ENCODE data around the gene SH3BP5L. TPM values are rescaled to one million over a fixed set of nuclear protein-coding genes. Genes with fewer than 3 reads are reported as not detected.

Gene SH3BP5L
- total and polyA plus RNA-seq, 10 of the 15 experiments (the other 5 are each of a cell fraction or from before 2014, with no cell fraction given), result 1.1 to 22.8 (median 10.9) TPM

DNA sequence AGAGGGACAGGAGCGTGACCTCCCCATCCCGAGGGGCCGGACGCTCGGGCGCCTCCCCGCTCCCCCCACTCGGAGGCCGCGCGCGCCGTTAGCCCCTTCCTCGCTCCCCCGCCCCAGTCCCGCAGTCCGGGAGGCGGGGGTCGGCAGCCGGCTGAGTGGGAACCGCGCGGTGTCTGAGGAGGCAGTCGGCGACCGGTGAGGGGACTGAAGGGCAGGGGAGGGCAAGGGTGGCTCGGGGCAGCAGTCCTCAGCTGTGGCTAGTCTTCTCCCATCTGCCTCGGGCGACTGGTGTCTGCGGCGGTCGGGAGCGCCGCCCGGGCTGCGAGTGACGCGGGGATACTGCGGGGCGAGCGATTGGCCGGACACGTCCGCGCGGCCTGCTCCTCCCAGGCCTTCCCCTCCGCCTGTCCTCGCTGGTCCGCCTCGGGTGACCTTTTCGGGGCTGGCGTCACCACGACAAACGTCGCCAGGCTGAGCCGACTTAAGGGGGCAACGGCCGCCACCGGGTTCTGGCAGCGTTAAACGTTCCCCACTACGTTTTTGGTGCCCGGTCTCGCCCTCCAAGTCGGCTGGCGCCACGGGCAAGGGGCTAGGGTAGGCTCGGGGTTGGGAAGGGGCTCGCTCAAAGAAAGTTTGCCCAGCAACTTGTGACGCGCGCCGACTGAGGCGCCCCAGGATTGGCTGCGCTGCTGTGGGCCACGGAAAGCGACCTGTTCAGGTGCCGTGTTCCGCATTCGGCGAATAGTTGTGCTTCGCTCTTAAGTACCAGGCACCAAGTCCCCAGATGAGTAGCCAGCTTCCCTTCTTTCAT lies 12.8 kb upstream of the SH3BP5L start (continued):
- TF ChIP-seq, protein P1, sequence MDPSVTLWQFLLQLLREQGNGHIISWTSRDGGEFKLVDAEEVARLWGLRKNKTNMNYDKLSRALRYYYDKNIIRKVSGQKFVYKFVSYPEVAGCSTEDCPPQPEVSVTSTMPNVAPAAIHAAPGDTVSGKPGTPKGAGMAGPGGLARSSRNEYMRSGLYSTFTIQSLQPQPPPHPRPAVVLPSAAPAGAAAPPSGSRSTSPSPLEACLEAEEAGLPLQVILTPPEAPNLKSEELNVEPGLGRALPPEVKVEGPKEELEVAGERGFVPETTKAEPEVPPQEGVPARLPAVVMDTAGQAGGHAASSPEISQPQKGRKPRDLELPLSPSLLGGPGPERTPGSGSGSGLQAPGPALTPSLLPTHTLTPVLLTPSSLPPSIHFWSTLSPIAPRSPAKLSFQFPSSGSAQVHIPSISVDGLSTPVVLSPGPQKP (IDR thresholded peaks at IDR 0.05; ENCODE audit: low read depth, low read length), result no peak
- TF ChIP-seq NRF1 (conservative IDR thresholded peaks at IDR 0.05; ENCODE audit: low read depth, low read length), result no peak
- TF ChIP-seq, protein P2, sequence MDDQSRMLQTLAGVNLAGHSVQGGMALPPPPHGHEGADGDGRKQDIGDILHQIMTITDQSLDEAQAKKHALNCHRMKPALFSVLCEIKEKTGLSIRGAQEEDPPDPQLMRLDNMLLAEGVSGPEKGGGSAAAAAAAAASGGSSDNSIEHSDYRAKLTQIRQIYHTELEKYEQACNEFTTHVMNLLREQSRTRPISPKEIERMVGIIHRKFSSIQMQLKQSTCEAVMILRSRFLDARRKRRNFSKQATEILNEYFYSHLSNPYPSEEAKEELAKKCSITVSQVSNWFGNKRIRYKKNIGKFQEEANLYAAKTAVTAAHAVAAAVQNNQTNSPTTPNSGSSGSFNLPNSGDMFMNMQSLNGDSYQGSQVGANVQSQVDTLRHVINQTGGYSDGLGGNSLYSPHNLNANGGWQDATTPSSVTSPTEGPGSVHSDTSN (IDR thresholded peaks at IDR 0.05; ENCODE audit: insufficient replicate concordance, low read depth, low read length), result peak; percentile 25
- no peak for TF ChIP-seq EED (IDR thresholded peaks at IDR 0.05; ENCODE audit: low read depth)
- peak; percentile 60 for TF ChIP-seq POLR2AphosphoS2 (IDR thresholded peaks at IDR 0.05; ENCODE audit: low read depth, low read length)
- 0 out of 2 replicates have a peak, but pooled peaks have one; percentile 14 for TF ChIP-seq JUND (IDR thresholded peaks at IDR 0.05; ENCODE audit: low read depth, low read length)
- TF ChIP-seq BHLHE40 (IDR thresholded peaks at IDR 0.05; ENCODE audit: borderline replicate concordance in 1 of 2, low read depth in 2 of 2, low read length in 1 of 2), result peak; percentile 70 to 76
- TF ChIP-seq SMARCA5 (IDR thresholded peaks at IDR 0.05), result peak; percentile 92
- no peak for TF ChIP-seq ZNF217 (IDR thresholded peaks at IDR 0.05)
- TF ChIP-seq EZH2 (IDR thresholded peaks at IDR 0.05; ENCODE audit: borderline replicate concordance, control insufficient read depth, low read depth, low read length), result no peak
- TF ChIP-seq RBBP5 (conservative IDR thresholded peaks at IDR 0.05), result no peak
- no peak for TF ChIP-seq WRNIP1 (IDR thresholded peaks at IDR 0.05; ENCODE audit: borderline replicate concordance, low read depth, low read length)
- TF ChIP-seq SMAD1 (IDR thresholded peaks at IDR 0.05; ENCODE audit: low read depth, partially characterized antibody), result no peak
- TF ChIP-seq, protein P3, sequence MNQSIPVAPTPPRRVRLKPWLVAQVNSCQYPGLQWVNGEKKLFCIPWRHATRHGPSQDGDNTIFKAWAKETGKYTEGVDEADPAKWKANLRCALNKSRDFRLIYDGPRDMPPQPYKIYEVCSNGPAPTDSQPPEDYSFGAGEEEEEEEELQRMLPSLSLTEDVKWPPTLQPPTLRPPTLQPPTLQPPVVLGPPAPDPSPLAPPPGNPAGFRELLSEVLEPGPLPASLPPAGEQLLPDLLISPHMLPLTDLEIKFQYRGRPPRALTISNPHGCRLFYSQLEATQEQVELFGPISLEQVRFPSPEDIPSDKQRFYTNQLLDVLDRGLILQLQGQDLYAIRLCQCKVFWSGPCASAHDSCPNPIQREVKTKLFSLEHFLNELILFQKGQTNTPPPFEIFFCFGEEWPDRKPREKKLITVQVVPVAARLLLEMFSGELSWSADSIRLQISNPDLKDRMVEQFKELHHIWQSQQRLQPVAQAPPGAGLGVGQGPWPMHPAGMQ (IDR thresholded peaks at IDR 0.05; ENCODE audit: borderline replicate concordance), result no peak
- TF ChIP-seq SMAD5 (IDR thresholded peaks at IDR 0.05; ENCODE audit: low read depth), result peak; percentile 70; the same call in 1 of the 2 replicates
- TF ChIP-seq, protein P4, sequence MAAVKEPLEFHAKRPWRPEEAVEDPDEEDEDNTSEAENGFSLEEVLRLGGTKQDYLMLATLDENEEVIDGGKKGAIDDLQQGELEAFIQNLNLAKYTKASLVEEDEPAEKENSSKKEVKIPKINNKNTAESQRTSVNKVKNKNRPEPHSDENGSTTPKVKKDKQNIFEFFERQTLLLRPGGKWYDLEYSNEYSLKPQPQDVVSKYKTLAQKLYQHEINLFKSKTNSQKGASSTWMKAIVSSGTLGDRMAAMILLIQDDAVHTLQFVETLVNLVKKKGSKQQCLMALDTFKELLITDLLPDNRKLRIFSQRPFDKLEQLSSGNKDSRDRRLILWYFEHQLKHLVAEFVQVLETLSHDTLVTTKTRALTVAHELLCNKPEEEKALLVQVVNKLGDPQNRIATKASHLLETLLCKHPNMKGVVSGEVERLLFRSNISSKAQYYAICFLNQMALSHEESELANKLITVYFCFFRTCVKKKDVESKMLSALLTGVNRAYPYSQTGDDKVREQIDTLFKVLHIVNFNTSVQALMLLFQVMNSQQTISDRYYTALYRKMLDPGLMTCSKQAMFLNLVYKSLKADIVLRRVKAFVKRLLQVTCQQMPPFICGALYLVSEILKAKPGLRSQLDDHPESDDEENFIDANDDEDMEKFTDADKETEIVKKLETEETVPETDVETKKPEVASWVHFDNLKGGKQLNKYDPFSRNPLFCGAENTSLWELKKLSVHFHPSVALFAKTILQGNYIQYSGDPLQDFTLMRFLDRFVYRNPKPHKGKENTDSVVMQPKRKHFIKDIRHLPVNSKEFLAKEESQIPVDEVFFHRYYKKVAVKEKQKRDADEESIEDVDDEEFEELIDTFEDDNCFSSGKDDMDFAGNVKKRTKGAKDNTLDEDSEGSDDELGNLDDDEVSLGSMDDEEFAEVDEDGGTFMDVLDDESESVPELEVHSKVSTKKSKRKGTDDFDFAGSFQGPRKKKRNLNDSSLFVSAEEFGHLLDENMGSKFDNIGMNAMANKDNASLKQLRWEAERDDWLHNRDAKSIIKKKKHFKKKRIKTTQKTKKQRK (IDR thresholded peaks at IDR 0.05; ENCODE audit: low read depth, low read length), result no peak
- no peak for TF ChIP-seq SREBF1 (IDR thresholded peaks at IDR 0.05; ENCODE audit: low read length)
- TF ChIP-seq NBN (IDR thresholded peaks at IDR 0.05), result peak; percentile 83; the same call in 1 of the 2 replicates
- TF ChIP-seq EP300 (IDR thresholded peaks at IDR 0.05; ENCODE audit: borderline replicate concordance in 1 of 2, control insufficient read depth in 1 of 2, low read depth in 2 of 2, low read length in 2 of 2), result no peak
- TF ChIP-seq, protein P5, sequence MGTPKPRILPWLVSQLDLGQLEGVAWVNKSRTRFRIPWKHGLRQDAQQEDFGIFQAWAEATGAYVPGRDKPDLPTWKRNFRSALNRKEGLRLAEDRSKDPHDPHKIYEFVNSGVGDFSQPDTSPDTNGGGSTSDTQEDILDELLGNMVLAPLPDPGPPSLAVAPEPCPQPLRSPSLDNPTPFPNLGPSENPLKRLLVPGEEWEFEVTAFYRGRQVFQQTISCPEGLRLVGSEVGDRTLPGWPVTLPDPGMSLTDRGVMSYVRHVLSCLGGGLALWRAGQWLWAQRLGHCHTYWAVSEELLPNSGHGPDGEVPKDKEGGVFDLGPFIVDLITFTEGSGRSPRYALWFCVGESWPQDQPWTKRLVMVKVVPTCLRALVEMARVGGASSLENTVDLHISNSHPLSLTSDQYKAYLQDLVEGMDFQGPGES (IDR thresholded peaks at IDR 0.05), result no peak
